GM23338 (cell line): ENCODE results near the gene ABCG8. TPM values are rescaled to one million over a fixed set of nuclear protein-coding genes. Genes with fewer than 3 reads are reported as not detected.

Experiments
- ETS1 ChIP-seq: IDR thresholded peaks from 2 replicates; pipeline ENCODE4 v1.6.1; 2016; ENCODE audit warnings: antibody characterized with exemption
- EZH2phosphoT487 ChIP-seq: fragments of 200-600 bp; sonication (generic); IDR thresholded peaks from one replicate; pipeline ENCODE4 v1.8.1; 2018; ENCODE audit warnings: antibody characterized with exemption; ENCODE audit not compliant: unreplicated experiment
- ZNF331 ChIP-seq: fragments of 250-450 bp; sonication (Bioruptor Pico); IDR thresholded peaks from 2 replicates; pipeline ENCODE4 v1.5.0; 2020; ENCODE audit warnings: low read depth, mild to moderate bottlenecking, moderate library complexity
- ZNF462 ChIP-seq: fragments of 250-450 bp; sonication (Bioruptor Pico); IDR thresholded peaks from 2 replicates; pipeline ENCODE4 v1.5.0; 2020; ENCODE audit warnings: mild to moderate bottlenecking, moderate library complexity
- polyA plus RNA-seq: library from polyadenylated mRNA; unstranded; fragments of >200 nt; fragmentation: Nextera tagmentation; extraction: Ambion mirVana; gene quantifications from 2 replicates; pipeline ENCODE4 v1.2.1, GENCODE V29; 2016
- total RNA-seq: library from RNA; depleted of rRNA; stranded (reverse); fragments of >200 nt; shearing (Covaris generic); gene quantifications from 2 replicates; pipeline ENCODE4 v1.2.3, GENCODE V29; 2014
- TF ChIP-seq, protein P1 (sequence below): IDR thresholded peaks from one replicate; pipeline ENCODE4 v1.6.1; 2018; ENCODE audit warnings: antibody characterized with exemption; ENCODE audit not compliant: unreplicated experiment

The ABCG8 gene
- total and polyA plus RNA-seq, 2 experiments from 2014 or later, result 0.19 to 0.35 TPM

DNA sequence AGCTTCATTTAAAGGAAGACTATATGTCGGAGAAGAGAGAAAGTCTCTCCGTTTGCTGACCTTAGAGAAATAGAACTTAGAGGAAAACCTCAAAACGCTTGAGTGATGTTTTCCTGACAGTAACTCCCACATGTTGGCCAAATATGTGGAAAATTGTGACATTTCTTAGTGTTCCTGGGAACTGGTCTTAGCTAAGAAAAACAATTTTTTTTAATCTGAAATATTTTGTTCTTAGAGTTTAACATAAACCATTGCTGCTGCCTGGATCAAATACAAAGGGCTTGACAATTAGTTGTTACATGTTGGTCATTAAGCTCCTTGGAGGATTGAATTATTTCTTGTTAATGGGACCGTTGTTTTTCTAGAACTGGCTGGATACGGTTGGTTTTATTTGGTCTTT lies 48.6 kb upstream of the ABCG8 start (continued):
- TF ChIP-seq ZNF462 (CRISPR knock-in tag) (no peak), ETS1 (no peak), ZNF331 (CRISPR knock-in tag) (no peak), EZH2phosphoT487 (no peak)
- TF ChIP-seq, protein P1, sequence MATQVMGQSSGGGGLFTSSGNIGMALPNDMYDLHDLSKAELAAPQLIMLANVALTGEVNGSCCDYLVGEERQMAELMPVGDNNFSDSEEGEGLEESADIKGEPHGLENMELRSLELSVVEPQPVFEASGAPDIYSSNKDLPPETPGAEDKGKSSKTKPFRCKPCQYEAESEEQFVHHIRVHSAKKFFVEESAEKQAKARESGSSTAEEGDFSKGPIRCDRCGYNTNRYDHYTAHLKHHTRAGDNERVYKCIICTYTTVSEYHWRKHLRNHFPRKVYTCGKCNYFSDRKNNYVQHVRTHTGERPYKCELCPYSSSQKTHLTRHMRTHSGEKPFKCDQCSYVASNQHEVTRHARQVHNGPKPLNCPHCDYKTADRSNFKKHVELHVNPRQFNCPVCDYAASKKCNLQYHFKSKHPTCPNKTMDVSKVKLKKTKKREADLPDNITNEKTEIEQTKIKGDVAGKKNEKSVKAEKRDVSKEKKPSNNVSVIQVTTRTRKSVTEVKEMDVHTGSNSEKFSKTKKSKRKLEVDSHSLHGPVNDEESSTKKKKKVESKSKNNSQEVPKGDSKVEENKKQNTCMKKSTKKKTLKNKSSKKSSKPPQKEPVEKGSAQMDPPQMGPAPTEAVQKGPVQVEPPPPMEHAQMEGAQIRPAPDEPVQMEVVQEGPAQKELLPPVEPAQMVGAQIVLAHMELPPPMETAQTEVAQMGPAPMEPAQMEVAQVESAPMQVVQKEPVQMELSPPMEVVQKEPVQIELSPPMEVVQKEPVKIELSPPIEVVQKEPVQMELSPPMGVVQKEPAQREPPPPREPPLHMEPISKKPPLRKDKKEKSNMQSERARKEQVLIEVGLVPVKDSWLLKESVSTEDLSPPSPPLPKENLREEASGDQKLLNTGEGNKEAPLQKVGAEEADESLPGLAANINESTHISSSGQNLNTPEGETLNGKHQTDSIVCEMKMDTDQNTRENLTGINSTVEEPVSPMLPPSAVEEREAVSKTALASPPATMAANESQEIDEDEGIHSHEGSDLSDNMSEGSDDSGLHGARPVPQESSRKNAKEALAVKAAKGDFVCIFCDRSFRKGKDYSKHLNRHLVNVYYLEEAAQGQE, result no peak
